ENCODE results near the gene CACNA1E.
"Not testable (repeated sequence)": the region's sequence is repeated elsewhere in the genome, so short reads cannot be mapped to it uniquely, and the experiment has no call there.

The CACNA1E gene

DNA sequence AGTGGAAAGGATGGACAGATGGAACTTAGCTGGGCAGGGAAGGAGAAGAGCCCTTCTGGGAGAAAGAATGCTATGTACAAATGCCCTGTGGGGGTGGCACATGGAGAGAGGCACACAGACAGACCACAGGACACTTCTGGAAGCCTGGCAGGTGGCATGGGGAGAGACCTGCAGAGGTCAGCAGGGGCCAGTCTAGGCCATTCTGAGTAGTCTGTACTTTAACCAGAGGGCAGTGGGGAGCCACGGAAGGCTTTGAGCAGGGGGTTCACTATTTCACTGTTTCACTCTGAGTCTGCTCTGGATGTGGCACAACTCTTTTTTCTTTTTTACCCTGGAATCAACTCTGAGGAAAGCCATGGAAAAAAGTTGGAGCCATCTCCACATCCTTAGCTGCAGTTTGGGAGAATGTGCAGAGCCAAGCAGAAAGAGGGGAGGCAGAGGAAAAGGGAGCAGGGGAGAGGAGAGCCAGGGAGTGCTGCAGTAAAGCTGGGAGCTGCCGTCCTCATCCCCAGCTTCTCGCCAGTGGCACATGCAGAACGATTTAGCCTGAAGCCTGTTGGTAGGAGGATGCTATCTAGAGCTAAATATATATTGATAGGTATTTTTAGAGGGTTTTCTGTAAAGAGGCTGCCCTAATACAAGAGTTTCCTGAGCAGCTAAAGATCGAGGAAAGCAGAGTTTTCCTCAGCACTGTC is 34.0 kb downstream of the CACNA1E start:
- Mint-ChIP-seq H3K9me3 (no peaks in the 10 kb centered on the region), H3K27me3 (ENCODE audit: low read depth) (no peaks in the 10 kb centered on the region), H3K36me3 (ENCODE audit: low read depth) (no peaks in the 10 kb centered on the region), H3K27ac (no peak overlapping the region), H3K4me3 (no peak overlapping the region), H3K4me1 (ENCODE audit: low read depth) (peaks cover 2% of the 10 kb centered on the region)

GRCh38 chr1:181518152-181518551 is 34.8 kb downstream of the CACNA1E start:
- Mint-ChIP-seq H3K4me3 (no peak overlapping the region), H3K4me1 (ENCODE audit: low read depth) (peaks cover 2% of the 10 kb centered on the region), H3K27me3 (ENCODE audit: low read depth) (no peaks in the 10 kb centered on the region), H3K9me3 (no peaks in the 10 kb centered on the region), H3K36me3 (ENCODE audit: low read depth) (no peaks in the 10 kb centered on the region), H3K27ac (no peak overlapping the region)

DNA sequence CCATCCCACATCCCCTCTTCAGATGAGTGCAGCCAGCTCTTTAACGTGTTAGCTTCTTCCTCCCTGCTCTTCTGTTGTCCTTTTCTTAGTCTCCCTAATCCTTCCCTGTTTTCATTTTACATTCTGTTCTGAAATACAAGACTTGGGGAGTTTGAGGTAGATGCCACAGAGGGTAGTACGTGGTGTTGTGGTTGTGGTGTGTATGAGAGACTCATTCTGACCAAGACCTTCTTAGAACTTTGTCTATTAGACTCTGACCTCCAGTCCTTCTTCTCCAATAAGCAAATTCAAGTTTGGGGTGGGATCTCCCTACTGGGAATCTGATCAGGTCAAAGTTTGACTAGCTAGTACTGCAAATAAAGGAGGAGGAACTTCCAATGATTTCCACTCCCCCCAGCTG is 39.5 kb downstream of the CACNA1E start:
- H3K9me3 Mint-ChIP-seq = no peaks in the 10 kb centered on the region
- H3K4me3 Mint-ChIP-seq = no peak overlapping the region
- H3K27ac Mint-ChIP-seq = no peak overlapping the region
- no peaks in the 10 kb centered on the region for H3K36me3 Mint-ChIP-seq (ENCODE audit: low read depth)
- H3K27me3 Mint-ChIP-seq (ENCODE audit: low read depth) = no peaks in the 10 kb centered on the region
- H3K4me1 Mint-ChIP-seq (ENCODE audit: low read depth) = peaks cover 2% of the 10 kb centered on the region

- H3K36me3 Mint-ChIP-seq (ENCODE audit: low read depth) = no peaks in the 10 kb centered on the region
- H3K9me3 Mint-ChIP-seq = peaks cover 10% of the 10 kb centered on the region
- H3K4me3 Mint-ChIP-seq = no peak overlapping the region
- H3K27me3 Mint-ChIP-seq (ENCODE audit: low read depth) = peaks cover 3% of the 10 kb centered on the region
- H3K27ac Mint-ChIP-seq = no peak overlapping the region
- peaks cover 2% of the 10 kb centered on the region for H3K4me1 Mint-ChIP-seq (ENCODE audit: low read depth)
Observed at GRCh38 chr1:181525104-181525721, 41.9 kb downstream of the CACNA1E start.

- H3K4me1 Mint-ChIP-seq (ENCODE audit: low read depth); H3K27ac Mint-ChIP-seq; H3K4me3 Mint-ChIP-seq; H3K36me3 Mint-ChIP-seq (ENCODE audit: low read depth): not testable (repeated sequence)
- H3K9me3 Mint-ChIP-seq = peaks cover 11% of the 10 kb centered on the region
- H3K27me3 Mint-ChIP-seq (ENCODE audit: low read depth) = peaks cover 11% of the 10 kb centered on the region
Observed at GRCh38 chr1:181528241-181528640, 44.9 kb downstream of the CACNA1E start.

DNA sequence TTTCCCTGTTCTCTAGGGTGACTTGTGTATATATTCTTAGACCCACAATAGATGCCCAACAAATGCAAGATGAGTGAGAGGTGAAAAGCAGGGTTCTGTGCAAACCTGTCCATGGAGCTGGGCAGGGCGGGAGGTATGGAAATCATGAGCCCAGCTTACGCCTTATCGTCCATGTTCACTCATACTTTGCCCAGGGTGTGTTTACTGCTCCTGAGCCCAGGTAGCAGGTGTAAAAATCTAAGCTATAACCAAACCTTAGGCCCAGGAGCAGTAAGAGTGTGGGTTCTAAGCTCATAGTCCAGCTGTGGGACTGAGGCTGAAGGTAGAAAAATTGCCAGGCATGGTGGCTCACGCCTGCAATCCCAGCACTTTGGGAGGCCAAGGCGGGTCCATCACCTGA is 48.1 kb downstream of the CACNA1E start:
- Mint-ChIP-seq H3K4me1 (ENCODE audit: low read depth) (no peaks in the 10 kb centered on the region), H3K27me3 (ENCODE audit: low read depth) (peaks cover 15% of the 10 kb centered on the region), H3K9me3 (peaks cover 11% of the 10 kb centered on the region), H3K4me3 (no peak overlapping the region), H3K27ac (no peak overlapping the region), H3K36me3 (ENCODE audit: low read depth) (no peaks in the 10 kb centered on the region)

DNA sequence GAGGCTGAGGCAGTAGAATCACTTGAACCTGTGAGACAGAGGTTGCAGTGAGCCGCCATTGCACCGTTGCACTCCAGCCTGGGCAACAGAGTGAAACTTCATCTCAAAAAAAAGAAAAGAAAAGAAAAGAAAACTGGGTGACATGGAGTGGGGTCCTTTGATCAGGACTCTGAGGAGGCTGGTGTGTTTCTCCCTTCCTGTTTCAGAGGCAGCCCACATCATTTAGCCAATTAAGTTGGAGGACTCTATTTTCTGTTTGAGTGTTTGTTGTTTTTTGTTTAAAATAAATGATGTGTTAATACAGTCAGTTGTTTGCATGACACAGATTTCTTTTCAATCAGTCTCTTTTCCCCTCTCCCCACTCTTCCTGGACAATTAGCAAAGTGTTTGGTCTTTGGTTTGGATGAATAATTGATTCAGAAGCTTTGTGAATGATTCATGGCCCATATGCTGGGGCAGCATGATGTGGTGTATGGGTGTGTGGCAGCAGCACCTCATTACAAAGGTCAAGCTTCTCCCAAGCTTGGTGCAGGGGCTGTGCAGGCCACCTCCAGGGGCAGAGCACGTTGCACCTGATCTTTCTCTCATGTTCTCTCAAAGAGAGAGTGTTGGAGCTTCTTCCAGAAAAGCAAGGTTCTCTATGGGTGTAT is 48.8 kb downstream of the CACNA1E start:
- no peaks in the 10 kb centered on the region for H3K4me1 Mint-ChIP-seq (ENCODE audit: low read depth)
- no peak overlapping the region for H3K27ac Mint-ChIP-seq
- peaks cover 17% of the 10 kb centered on the region for H3K27me3 Mint-ChIP-seq (ENCODE audit: low read depth)
- H3K36me3 Mint-ChIP-seq (ENCODE audit: low read depth) = no peaks in the 10 kb centered on the region
- no peak overlapping the region for H3K4me3 Mint-ChIP-seq
- peaks cover 11% of the 10 kb centered on the region for H3K9me3 Mint-ChIP-seq

DNA sequence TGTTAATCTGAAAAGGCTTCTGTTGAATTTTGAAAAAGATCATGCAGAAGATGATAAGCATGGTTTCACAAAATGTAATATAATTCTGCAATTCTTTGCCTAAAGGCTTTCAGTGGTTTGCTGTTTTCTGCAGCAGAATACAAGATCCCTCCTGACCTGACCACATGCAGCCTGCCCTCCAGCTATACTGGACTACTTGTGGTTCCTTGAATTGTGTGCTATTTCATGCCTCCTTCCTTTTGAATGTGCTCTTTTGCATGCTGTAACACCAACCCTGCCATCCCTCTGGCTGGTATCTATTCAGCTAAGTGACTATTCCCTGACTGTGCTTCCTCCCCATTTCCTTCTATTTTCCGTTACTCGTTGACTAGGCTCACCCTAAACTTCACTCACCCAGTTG is 55.5 kb downstream of the CACNA1E start:
- no peaks in the 10 kb centered on the region for H3K9me3 Mint-ChIP-seq
- peaks cover 26% of the 10 kb centered on the region for H3K27me3 Mint-ChIP-seq (ENCODE audit: low read depth)
- H3K4me3 Mint-ChIP-seq = no peak overlapping the region
- no peaks in the 10 kb centered on the region for H3K4me1 Mint-ChIP-seq (ENCODE audit: low read depth)
- H3K36me3 Mint-ChIP-seq (ENCODE audit: low read depth) = no peaks in the 10 kb centered on the region
- no peak overlapping the region for H3K27ac Mint-ChIP-seq

- Mint-ChIP-seq H3K27ac (no peak overlapping the region), H3K9me3 (no peaks in the 10 kb centered on the region), H3K4me3 (no peak overlapping the region), H3K4me1 (ENCODE audit: low read depth) (no peaks in the 10 kb centered on the region), H3K27me3 (ENCODE audit: low read depth) (peaks cover 26% of the 10 kb centered on the region), H3K36me3 (ENCODE audit: low read depth) (no peaks in the 10 kb centered on the region)
Observed at GRCh38 chr1:181541458-181541857, 58.1 kb downstream of the CACNA1E start.

DNA sequence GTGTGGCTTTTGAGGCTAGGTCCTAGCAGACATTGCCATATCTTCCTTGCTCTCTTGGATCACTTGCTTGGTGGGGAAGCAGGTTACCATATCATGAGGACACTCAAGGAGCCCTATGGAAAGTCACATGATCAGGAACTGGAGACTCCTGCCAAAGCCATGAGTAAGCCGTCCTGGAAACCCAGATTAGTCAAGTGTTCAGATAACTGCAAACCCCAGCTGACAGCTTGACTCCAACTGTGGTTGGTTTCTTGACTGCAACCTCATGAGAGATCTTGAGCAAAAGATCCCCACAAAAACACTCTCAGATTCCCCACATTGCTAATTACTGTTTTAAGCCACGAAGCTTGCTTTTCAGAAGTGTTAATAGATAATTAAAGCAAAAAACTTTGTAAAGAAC is 58.6 kb downstream of the CACNA1E start:
- no peaks in the 10 kb centered on the region for H3K9me3 Mint-ChIP-seq

GRCh38 chr1:181542406-181542805 is 59.1 kb downstream of the CACNA1E start:
- not testable (repeated sequence) for H3K4me1 Mint-ChIP-seq (ENCODE audit: low read depth); H3K9me3 Mint-ChIP-seq; H3K27ac Mint-ChIP-seq; H3K36me3 Mint-ChIP-seq (ENCODE audit: low read depth); H3K4me3 Mint-ChIP-seq
- peaks cover 31% of the 10 kb centered on the region for H3K27me3 Mint-ChIP-seq (ENCODE audit: low read depth)

More for the DNA sequence above, 58.6 kb downstream of the CACNA1E start:
- H3K4me3 Mint-ChIP-seq = no peak overlapping the region
- H3K27me3 Mint-ChIP-seq (ENCODE audit: low read depth) = peaks cover 29% of the 10 kb centered on the region
- H3K27ac Mint-ChIP-seq = no peak overlapping the region
- no peaks in the 10 kb centered on the region for H3K4me1 Mint-ChIP-seq (ENCODE audit: low read depth)
- no peaks in the 10 kb centered on the region for H3K36me3 Mint-ChIP-seq (ENCODE audit: low read depth)

GRCh38 chr1:181545395-181545794 is 62.1 kb downstream of the CACNA1E start:
- Mint-ChIP-seq H3K4me1 (ENCODE audit: low read depth) (no peaks in the 10 kb centered on the region), H3K36me3 (ENCODE audit: low read depth) (no peaks in the 10 kb centered on the region), H3K27me3 (ENCODE audit: low read depth) (peaks cover 15% of the 10 kb centered on the region), H3K9me3 (no peaks in the 10 kb centered on the region), H3K4me3 (no peak overlapping the region), H3K27ac (no peak overlapping the region)

DNA sequence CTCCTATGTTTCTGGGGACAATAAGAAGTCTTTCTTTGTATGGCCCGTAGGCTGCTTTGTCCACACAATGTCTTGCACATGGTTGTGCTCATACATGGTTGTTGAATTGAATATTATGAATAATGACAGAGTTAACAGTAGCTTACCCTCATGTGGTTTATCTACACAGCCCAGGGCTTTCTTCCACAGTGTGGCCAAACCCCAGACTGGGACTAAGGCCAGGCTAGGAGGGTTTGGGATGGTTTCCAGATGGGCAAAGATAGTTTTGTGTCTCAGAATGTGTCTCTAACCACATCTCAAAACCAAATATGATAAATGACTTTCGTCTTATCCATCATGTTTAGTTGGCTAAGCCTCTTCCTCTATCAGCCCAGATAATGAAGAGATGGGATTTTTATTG is 65.2 kb downstream of the CACNA1E start:
- no peak overlapping the region for H3K4me3 Mint-ChIP-seq
- no peaks in the 10 kb centered on the region for H3K36me3 Mint-ChIP-seq (ENCODE audit: low read depth)
- peaks cover 16% of the 10 kb centered on the region for H3K27me3 Mint-ChIP-seq (ENCODE audit: low read depth)
- no peaks in the 10 kb centered on the region for H3K9me3 Mint-ChIP-seq
- H3K27ac Mint-ChIP-seq = no peak overlapping the region
- H3K4me1 Mint-ChIP-seq (ENCODE audit: low read depth) = no peaks in the 10 kb centered on the region

GRCh38 chr1:181551249-181551648 is 67.9 kb downstream of the CACNA1E start:
- no peaks in the 10 kb centered on the region for H3K36me3 Mint-ChIP-seq (ENCODE audit: low read depth)
- peaks cover 14% of the 10 kb centered on the region for H3K27me3 Mint-ChIP-seq (ENCODE audit: low read depth)
- no peaks in the 10 kb centered on the region for H3K4me1 Mint-ChIP-seq (ENCODE audit: low read depth)
- no peak overlapping the region for H3K4me3 Mint-ChIP-seq
- no peak overlapping the region for H3K27ac Mint-ChIP-seq
- H3K9me3 Mint-ChIP-seq = no peaks in the 10 kb centered on the region

GRCh38 chr1:181551754-181552153 is 68.4 kb downstream of the CACNA1E start:
- Mint-ChIP-seq H3K4me3 (no peak overlapping the region), H3K27ac (no peak overlapping the region), H3K36me3 (ENCODE audit: low read depth) (no peaks in the 10 kb centered on the region), H3K4me1 (ENCODE audit: low read depth) (no peaks in the 10 kb centered on the region), H3K9me3 (no peaks in the 10 kb centered on the region), H3K27me3 (ENCODE audit: low read depth) (peaks cover 9% of the 10 kb centered on the region)

Data from T-helper 1 cell treated with Interleukin-12 subunit alpha and Interleukin-12 subunit beta and Interleukin-4 antibody, amounts not matched to agents 30 μg/mL and 1 μg/mL, for 36 hours (primary cell).